ENCODE data around the gene PRDM15.

Gene PRDM15

DNA sequence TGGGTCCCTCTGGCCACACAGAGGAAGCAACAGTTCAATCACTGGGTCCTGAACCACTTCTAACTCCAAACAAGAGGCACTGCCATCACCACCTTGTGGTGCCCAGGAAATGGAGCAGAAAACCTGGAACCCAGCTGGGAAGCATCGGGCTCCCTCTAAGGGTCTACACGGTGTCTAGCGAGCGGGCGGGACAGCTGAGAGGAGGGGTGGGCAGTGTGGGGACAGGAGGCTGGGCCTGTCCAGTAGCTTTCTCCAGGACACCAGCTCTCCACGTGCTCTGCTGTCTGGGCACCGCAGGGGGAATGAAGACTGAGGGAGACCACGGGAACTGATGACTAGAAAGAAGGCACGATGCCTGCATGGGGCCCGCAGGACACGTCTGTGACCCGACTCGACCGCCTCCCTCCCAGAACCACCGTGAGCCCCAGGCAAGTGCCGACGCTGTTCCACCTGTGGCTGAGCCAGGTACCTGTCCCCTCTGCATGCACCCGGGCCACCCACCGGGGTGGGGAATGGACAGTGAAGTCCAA lies 5.4 kb upstream of the PRDM15 start:
- DNase-seq, result no peak

DNA sequence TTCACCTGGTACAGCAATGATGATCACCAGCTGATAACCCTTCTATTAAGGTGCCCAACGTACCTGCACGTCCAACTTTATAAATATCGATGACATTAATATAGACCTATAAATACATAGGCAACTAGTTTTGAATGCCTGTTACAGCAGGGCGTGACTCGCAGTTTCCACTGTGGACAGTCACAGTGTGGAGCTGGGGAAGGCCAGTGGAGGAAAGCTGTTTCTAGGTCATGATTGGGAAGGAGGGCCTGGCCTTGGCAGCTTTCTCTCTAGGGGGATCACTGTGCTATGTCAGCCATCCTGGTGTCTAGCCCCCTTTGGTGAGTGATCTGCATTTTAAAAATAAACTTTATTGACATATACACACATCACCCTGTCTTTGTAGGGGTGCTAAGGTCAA lies 4.4 kb upstream of the PRDM15 start:
- DNase-seq, result no peak

DNA sequence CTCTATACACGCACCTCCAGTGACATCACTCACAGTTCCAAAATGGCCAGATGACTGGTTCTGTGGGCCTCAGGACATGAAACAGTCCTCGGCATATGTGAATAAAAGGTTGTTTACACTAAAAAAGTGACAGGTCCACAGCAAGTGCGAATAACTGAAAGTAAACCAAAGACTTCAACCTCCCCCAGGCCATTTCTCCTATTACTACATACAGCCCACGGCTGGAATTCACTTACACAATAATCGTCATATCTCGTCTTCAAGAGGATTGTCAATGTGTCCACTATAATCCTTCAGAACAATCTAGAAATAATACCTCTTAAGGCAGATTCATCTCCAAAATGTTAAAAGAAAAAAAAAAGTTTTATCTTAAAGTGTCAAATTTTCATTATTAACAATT lies 1.9 kb upstream of the PRDM15 start:
- DNase-seq, result no peak

DNA sequence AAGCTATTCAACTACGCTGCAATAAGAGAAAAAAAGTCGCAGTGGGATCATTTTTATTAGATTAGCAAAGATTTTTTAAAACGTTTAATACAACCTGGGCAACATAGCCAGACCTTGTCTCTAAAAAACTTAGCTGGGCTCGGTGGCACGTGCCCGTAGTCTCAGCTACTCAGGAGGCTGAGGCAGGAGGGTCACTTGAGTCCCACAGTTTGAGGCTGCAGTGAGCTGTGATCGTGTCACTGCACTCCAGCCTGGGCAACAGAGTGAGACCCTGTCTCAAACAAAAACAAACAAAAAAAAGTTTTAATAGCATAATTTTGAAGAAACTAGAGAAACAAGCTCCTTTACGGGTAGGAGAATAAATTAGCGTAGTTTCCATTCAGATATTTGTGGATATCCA lies 1.0 kb upstream of the PRDM15 start:
- DNase-seq, result no peak

DNA sequence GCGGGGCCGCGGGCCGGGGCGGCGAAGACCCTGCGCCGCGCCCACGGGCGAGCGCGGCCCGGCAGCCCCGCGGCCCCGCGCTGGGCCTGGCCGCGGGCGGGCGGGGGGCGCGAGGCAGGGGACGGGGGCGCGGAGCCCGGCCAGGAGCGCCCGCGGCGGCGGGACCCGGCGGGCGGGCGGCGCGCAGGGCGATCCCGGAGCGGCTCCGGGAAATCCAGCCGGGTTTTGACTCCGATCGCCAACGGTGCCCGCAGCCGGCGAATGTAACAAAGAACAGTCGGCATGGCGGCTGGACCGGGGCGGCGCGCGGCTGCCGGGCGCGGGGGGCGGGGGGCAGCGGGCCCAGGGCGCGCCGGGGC lies 334 bp downstream of the PRDM15 start:
- peak; percentile 82 for DNase-seq

DNA sequence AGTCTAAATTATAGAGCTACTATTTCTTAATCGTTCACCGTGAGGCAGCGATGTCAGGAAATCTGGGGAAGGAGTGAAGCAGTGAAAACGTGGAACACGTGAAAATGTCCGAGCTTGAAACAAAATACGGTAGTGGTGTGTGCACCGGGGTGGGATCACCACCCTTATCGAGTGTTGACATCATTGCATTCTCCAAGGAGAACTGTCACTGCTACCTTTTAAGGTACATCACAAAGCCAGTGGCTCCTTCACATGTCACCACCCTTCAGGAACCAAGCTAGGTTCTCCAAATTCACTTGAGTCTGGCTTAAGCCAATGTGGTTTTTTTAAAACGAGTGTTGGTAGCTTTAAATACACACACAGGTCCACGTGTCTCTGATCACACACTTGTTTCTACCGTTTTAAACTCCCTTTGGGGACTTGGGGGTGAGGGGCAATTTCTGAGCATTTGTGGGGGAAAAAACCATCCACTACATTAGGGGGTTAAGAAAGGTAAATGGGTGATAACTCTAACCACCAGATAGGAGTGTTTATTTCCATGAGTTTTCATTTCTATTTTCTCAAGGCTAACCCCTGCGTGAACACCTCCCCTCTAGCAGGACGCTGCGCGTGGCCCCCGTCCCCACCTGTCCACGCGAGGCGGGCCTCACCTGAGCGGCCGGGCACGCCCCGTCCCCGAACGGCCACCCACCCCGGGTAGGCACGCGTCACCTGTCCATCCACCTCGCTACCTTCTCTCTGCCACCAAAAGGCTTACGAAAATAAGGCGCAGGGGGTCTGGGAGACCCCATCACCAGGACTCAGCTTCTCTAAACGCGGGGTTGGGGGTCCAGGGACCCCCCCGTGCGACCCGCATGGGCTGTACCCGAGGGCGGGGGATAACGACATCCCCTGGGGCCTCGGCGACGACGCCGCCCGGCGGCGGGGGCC lies 978 bp downstream of the PRDM15 start:
- peak; percentile 32 for DNase-seq

DNA sequence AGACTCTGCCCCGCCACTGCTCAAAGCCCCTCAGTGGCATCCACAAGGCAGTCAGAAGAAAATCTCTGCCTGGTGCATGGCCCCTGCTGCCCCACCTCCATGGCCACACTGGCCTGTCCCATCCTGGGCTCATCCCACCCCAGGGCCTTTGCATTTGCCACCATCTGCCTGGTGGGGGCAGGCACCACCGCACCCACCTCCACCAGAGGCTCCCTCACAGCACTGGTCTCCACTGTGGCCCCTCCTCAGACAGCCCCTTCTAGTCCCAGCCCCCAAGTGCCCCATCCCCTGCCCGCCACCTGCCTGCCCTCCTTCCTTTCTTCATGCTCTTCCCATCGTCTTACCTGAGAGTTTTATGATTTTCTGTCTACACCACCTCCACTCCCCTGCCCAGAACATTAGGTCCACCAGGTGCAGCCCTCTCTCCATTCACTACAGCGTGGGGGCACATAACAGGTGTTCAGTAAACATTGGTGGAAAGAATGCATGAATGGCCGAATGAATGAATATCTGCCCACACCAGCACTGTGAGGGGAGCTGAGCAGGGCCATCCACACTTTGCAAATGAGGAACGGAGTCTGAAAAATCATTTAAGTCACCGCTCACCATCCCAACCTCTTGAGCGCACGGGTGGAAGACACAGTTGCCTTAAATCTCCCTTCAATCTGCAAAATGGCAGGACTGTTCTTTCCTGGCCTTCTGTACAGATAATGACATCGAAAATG lies 2.1 kb downstream of the PRDM15 start:
- no peak for DNase-seq

DNA sequence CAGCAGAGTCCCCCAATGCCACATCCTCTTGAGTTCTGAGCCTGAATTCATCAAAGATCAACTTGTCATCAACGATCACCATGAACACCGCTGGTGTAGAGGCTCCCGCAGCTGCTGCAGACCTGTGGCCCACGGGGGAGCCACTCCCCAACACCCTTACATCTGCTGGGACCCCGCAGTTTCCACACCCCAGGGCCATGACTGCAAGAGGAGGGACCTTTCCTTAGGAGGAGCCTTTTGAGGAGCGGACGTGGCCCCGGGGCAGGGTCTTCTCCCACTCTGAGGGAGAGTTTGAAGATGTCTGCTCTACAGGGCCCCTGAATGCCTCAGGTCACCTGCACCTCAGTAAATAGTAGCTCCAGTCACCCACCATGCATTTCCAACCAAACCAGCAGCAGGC lies 2.7 kb downstream of the PRDM15 start:
- DNase-seq, result no peak

DNA sequence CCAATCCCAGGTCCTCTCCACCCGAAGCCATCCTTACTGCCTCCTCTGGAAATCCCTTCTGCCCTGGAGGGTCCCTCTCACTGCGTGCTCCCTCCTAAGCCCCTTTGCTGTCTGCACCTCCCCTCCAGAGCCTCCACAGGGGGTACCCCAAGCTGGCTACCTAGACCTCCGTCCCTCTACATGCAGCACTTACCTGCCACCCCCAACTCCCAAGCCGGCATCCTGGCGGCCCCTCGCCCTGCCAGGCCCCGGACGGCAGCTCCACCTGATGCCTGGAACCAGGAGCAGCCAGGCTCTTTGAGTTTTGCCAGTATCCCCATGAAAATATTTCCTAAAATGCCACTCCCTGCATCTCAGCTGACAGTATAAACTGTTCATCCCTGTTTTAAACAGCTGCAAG lies 4.1 kb downstream of the PRDM15 start:
- no peak for DNase-seq

DNA sequence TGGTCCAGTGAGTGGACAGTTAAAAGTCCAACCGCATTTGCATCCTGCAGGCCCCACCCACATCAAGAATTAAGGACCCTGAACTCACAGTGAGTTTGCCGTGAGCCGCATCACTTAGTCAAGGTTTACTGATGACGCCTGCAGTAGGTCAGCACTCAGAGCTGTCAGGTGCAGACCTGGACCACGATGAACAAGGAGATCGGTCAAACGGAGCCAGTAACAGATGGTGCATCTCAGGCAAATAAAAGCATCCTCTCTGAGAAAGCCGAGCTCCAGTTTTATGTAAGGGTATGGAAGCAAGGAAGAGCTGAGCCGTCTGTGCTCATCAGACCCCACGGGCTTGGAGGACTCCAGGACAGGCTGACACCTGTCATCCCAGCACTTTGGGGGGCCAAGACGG lies 4.5 kb downstream of the PRDM15 start:
- DNase-seq, result no peak

DNA sequence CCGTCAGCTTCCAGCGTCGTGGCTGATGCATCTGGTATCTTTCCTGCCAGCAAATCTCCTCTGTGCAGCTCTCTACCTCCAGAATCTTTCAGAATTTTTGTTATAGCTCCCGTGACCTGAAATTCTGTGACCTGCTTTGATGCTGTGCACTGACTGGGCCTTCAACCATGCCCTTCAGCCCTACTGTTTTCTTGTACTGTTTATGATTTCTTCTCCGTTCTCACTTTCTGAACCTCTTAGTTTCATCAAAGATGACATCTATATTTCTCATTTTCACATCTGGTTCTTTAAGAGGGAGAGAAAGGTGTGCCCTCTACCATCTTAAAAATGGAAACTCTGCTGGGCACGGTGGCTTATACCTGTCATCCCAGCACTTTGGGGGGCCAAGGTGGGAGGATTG lies 5.7 kb downstream of the PRDM15 start:
- DNase-seq, result no peak

DNA sequence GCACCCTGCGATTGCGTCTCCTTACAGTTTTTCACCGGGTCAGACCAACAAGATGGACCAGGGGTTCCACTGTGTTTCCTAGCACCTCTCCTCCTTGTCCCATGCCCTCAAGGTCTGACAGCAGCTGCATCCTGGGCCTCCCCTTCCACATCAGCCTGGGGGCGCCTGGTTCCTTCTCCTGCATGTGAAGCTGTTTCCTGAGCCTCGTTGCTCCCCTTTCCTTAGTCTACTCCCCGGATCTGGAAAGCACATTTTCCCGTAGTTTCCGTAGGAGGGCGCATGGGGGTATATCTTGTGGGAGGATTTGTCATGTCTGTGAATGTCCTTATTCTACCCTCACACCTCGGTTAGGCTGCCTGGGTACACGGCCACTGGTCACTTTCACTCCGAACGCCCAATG lies 6.1 kb downstream of the PRDM15 start:
- no peak for DNase-seq

DNA sequence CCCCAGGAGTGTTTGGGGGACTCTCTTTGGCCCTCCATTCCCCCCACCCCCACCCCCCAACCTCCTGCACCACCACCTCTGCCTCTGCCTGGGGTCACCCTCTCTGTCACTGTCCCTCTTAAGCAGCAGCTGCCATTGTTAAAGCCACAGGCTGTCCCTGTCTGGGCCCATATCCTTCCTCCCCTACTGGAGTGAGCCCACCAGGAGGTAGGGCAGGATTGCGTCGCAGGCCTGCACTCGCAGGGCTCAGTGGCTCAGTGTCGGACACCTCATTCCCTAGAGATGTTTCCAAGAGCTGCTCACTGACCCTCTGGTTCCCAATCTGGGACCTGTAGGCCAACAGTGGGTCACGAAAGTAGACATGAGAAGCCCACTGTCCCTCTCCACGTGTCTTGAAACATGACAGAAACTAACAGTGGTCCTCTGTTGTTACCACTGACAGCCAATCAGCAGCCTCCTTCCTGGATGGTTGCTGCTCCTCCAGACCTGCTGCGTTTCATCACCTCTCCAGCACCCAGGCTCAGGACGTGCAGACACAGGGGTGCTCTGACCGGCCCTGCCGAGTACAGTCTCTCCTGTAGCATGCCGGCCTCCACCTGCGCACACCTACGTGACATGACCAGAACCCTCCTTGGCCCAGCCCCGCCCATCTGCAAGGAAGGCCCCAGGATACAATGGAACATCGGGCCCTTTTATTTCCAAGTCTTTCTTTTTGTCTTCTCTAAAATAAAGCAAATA lies 7.7 kb downstream of the PRDM15 start:
- DNase-seq, result no peak

DNA sequence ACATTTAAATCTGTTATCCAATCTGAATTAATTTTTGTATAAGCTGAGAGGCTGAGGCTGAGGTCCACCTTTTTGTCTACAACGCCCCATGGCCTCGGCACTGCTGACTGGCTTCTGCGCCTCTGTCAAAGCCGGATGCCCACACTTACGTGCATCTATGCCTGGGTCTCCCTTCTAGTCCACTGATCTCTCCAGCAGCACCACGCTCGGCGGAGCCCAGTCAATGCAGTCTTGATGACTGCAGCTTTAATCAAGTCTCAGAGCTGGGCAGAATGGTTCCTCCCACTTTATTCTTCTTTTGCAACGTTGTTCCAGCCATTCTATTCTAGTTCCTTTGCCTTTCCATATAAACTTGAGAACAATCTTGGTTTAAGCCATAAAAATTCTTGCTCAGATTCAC lies 9.4 kb downstream of the PRDM15 start:
- no peak for DNase-seq

DNA sequence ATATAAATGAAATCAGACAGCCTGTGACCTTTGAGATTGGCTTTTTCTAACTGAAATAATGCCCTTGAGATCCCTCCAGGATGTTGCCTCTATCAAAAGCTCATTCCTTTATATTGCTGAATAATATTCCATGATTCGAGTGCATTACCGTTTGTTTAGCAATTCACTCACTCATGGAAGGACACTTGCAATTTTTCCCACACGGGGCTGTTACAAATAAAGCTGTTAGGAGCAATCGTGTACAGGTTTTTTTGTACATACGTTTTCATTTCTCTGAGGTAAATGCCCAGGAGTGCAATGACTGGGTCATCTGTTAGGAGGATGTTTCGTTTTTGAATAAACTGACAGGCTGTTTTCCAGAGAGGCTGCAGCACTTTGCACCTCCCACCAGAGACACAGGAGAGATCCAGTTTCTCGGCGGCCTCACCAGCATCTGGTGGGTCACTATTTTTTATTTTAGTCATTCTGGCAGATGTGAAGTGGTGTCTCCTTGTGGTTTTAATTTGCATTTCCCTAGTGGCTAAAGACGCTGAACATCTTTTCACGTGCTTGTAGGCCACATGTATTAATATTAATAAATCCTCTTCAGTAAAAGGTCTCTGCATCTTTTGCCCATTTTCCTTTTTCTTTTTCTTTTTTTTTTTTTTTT lies 11.0 kb downstream of the PRDM15 start:
- DNase-seq, result no peak

DNA sequence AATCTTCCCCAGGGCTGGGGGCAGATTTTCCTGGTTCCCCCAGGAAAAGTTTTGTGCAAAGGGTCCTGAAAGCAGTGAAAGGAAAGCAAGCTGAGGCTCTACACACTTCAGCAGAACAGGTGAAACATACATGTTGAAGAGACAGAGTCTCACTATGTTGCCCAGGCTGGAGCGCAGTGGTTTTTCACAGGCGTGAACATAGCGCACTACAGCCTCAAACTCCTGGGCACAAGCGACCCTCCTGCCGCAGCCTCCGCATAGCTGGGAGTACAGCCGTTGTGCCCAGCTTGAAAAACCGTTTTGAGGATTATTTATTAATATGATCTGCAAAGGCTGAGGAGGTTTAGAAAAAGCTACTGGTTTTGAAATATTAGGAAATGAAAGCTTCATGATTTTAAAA lies 11.8 kb downstream of the PRDM15 start:
- no peak for DNase-seq

DNA sequence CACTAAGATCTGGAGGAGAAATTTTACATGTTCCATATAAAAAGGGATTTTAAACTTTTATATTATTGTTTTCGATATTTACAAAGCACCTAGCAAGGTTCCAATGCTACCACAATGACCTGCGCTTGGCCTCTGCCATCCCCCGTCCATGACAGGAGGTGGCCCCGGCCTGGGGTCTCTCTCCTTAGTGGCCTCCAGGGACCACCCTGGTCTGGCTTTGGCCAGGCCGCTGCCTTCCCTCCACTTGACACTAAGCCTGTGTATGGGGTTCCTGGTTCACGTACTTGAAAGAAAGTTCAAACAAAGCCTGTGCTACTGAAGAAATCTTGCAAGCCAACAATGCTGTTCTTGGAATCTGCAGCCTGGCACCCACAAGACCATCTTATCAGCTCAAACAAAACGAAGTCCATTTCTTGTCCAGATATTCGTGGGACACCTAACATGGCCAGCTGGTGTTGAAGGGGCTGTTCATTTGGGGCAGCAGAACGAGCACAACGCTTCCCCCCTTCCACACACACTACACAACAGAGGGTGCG lies 12.8 kb downstream of the PRDM15 start:
- DNase-seq, result no peak

DNA sequence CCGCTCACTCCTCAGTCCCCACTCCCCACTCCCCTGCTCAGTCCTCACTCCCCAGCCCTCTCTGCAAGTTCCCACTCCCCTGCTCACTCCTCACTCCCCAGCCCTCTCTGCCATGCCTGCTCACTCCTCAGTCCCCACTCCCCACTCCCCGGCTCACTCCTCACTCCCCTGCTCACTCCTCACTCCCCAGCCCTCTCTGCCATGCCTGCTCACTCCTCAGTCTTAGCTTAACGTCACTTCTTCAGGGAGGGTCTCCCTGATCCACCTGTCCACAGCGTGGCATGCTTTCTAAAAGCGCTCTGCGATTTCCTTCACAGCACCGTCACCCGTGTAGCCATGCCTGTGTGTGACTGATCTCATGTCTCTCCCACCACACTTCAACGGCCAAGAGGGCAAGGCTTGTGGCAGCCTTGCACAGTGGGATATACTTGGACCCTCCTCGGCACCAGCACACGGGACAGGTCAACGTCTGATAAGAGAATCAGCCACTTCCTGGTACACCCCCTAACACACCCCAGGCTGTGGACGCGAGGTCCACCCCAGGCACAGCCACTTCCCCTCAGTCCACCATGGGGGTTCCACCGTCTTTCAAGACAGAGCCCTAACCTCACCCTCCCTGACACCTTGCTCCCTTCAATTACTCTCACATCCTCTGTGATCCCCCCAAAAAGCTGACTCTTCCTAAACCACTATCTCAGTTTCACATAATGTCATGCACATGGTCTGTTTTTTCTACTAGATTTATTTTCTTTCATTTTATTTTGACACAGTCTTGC lies 14.0 kb downstream of the PRDM15 start:
- peak; percentile 18 for DNase-seq

DNA sequence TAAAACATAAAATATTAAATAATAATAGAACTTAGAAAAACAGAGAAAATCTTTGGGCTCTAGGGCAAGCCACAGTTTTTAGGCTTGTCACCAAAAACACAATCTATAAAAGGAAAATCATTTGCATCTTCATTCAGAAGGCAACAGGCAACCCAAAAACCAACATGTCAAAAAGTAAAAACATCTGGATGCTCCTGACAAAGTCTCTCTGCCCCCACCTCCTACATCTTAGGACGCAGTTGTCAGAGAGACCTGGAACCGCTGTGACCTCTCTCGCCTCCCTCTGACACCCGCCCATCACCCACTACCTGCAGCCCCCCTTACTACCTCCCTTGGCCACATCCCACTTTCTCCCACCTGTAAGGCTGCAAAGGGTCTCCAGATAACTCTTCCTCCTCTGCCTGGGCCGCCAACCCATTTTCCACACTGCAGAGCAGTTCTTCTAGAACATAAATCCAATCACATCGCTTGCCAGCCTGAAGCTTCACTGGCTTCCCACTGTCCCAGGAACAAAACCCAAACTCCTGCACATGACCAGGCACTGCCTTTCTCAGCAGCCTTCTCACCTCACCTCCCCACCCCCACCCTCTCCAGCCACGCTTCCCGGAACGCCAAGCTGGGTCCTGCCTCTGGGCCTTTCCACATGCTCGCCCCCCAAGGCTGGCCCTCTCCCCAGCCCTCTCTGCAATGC lies 14.7 kb downstream of the PRDM15 start:
- DNase-seq, result no peak

DNA sequence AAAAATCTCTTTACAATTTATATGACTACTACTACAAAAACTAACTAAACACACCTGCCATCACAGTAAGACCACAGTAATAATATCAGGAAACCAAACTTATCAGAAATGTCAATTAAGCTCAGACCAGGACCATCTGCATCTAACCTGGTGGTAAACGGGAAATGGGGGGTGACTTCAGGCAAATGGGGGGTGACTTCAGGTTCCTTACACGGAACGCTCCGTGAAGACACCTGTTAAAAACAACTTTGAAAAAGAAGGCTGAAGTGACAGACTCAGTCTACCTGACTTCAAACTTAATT lies 15.8 kb downstream of the PRDM15 start:
- DNase-seq, result no peak

DNA sequence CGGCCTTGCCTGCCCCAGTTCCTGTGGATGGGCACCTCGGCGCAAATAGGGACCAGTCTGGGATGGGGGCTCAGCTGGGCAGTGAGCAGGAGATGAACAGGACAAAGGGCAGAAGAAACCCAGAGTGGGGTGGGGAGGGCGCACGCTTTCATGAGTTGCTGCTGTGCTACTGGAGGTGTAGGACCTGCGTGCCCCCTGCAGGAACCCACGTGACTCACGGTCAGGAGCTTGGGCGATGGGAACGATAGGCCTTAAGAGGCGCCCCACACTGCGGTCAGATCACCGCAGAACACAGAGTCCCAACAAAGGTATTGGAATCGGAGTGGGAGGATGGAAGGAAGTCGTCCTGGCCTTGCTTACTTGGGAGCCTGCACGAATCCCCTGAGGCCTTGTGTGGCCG lies 17.2 kb downstream of the PRDM15 start:
- no peak for DNase-seq

Data from activated CD4-positive, alpha-beta T cell treated with anti-CD3 and anti-CD28 coated beads, Interleukin-10, Interleukin-2, amounts not matched to agents 100 ng/mL and 50 ng/mL, durations not matched to agents 16 hours and 8 hours (primary cell).